Umbilical cord (tissue), 2 donors: ENCODE results near the gene MYBPC3. TPM values are rescaled to one million over a fixed set of nuclear protein-coding genes. Genes with fewer than 3 reads are reported as not detected.
A peak's percentile ranks its signal among the peaks of the same experiment; 100 is the strongest.
"Not testable (repeated sequence)": the region's sequence is repeated elsewhere in the genome, so short reads cannot be mapped to it uniquely, and the experiment has no call there.

ENCODE experiments used
- DNase-seq: peaks from one replicate; pipeline ENCODE4 v3.0.0-alpha.2; 2015; ENCODE audit warnings: low spot score
- total RNA-seq: library from RNA; depleted of rRNA; stranded (reverse); fragments of >200 nt; gene quantifications from one replicate; pipeline ENCODE4 v1.2.3, GENCODE V29; 2014; ENCODE audit warnings: low replicate concordance; ENCODE audit not compliant: insufficient read depth

MYBPC3 gene
- total RNA-seq, 1 donor from 2014 or later, result 1.2 TPM

GRCh38 chr11:47338396-47339241 lies 13.9 kb downstream of the MYBPC3 start:
- no peak for DNase-seq

GRCh38 chr11:47337229-47337924 lies 15.1 kb downstream of the MYBPC3 start:
- no peak for DNase-seq

- no peak for DNase-seq
Measured at GRCh38 chr11:47336595-47336994, 15.9 kb downstream of the MYBPC3 start.

GRCh38 chr11:47335733-47336132 lies 16.8 kb downstream of the MYBPC3 start:
- no peak for DNase-seq

GRCh38 chr11:47334699-47335411 lies 17.6 kb downstream of the MYBPC3 start:
- not testable (repeated sequence) for DNase-seq

- DNase-seq, result no peak
Measured at GRCh38 chr11:47333886-47334443, 18.5 kb downstream of the MYBPC3 start.

- DNase-seq, result no peak
Measured at GRCh38 chr11:47333526-47333845, 19.0 kb downstream of the MYBPC3 start.

- no peak for DNase-seq
Measured at GRCh38 chr11:47332791-47333525, 19.5 kb downstream of the MYBPC3 start.

- DNase-seq, result no peak
Measured at GRCh38 chr11:47332303-47332711, 20.2 kb downstream of the MYBPC3 start.

GRCh38 chr11:47331454-47332302 lies 20.8 kb downstream of the MYBPC3 start:
- DNase-seq, result no peak

- peak; percentile 31 for DNase-seq
Measured at GRCh38 chr11:47329987-47330931, 22.2 kb downstream of the MYBPC3 start.

GRCh38 chr11:47329431-47329986 lies 23.0 kb downstream of the MYBPC3 start:
- DNase-seq, result no peak

GRCh38 chr11:47328449-47329390 lies 23.8 kb downstream of the MYBPC3 start:
- no peak for DNase-seq

GRCh38 chr11:47327949-47328348 lies 24.6 kb downstream of the MYBPC3 start:
- DNase-seq, result no peak

GRCh38 chr11:47327025-47327424 lies 25.5 kb downstream of the MYBPC3 start:
- no peak for DNase-seq

- no peak for DNase-seq
Measured at GRCh38 chr11:47326198-47326597, 26.3 kb downstream of the MYBPC3 start.

- no peak for DNase-seq
Measured at GRCh38 chr11:47325271-47326041, 27.0 kb downstream of the MYBPC3 start.
